Ovary (tissue), 10 donors: ENCODE measurements around the gene PDSS1. TPM values are rescaled to one million over a fixed set of nuclear protein-coding genes. Genes with fewer than 3 reads are reported as not detected.
"Not testable (repeated sequence)": the region's sequence is repeated elsewhere in the genome, so short reads cannot be mapped to it uniquely, and the experiment has no call there.

ENCODE experiments used
- DNase-seq, 5 donors: peaks; one replicate each; pipeline ENCODE4 v3.0.0-alpha.2; 2019 to 2020
- H3K27ac ChIP-seq, 2 donors: fragments of 200-600 bp; one replicate each; pipeline versions ENCODE4 v1.5.1 to v1.8.0; 2019 to 2022
- H3K27me3 ChIP-seq: fragments of 200-600 bp; one replicate; pipeline ENCODE4 v1.8.0; 2022
- H3K36me3 ChIP-seq: fragments of 200-600 bp; sonication (generic); one replicate; pipeline ENCODE4 v1.5.1; 2019
- H3K4me1 ChIP-seq: one replicate; pipeline ENCODE4 v1.8.1; 2013; ENCODE audit warnings: mild to moderate bottlenecking, moderate library complexity; ENCODE audit not compliant: insufficient read depth
- H3K4me3 ChIP-seq: fragments of 200-600 bp; sonication (generic); one replicate; pipeline ENCODE4 v1.5.1; 2017
- H3K9me3 ChIP-seq, 2 donors: fragments of 200-600 bp in 1 of 2; sonication (generic) in 1 of 2; one replicate each; pipeline versions ENCODE4 v1.5.1 to v1.8.1; 2013 to 2019; ENCODE audit warnings: mild to moderate bottlenecking in 1 of 2, moderate library complexity in 1 of 2
- EP300 ChIP-seq: sonication (generic); formaldehyde crosslinking; IDR thresholded peaks from one replicate; pipeline ENCODE4 v1.6.1; 2017; ENCODE audit warnings: antibody characterized with exemption
- POLR2A ChIP-seq: fragments of 450-650 bp; IDR thresholded peaks from one replicate; pipeline ENCODE4 v1.6.1; 2017; ENCODE audit warnings: antibody characterized with exemption, mild to moderate bottlenecking, moderate library complexity
- whole genome bisulfite sequencing, 3 donors: extraction: QIAGEN DNeasy Blood & Tissue Kit in 1 of 3; methylation state at CpG; one replicate each; pipeline versions ENCODE4 v1.1.5 to v1.1.7; 2013 to 2017; 5-methylcytosine and 5-hydroxymethylcytosine counted together
- intact Hi-C, 4 donors: fragments of 100-400 bp; cut with DNase I; formaldehyde crosslinking; loops; one replicate each; pipeline versions ENCODE4 v1.11.0 to v1.15.1; 2022 to 2023
- long read RNA-seq, 3 donors: library from polyadenylated mRNA in 2 of 3; unstranded in 2 of 3; transcript quantifications; one replicate each; pipeline ENCODE4 v2.0.0 and lab custom pipeline, GENCODE V29; 2021 to 2026
- polyA plus RNA-seq, 2 donors: library from polyadenylated mRNA; stranded (reverse); fragments of 200-250 nt in 1 of 2; fragments of 350-450 nt in 1 of 2; fragmentation: Illumina TruSeq in 1 of 2; extraction: RNeasy Lipid Tissue Mini Kit (QIAGEN cat#74804) in 1 of 2; gene quantifications; one replicate each; pipeline ENCODE4 v1.2.3, GENCODE V29; 2013 to 2014
- total RNA-seq, 7 donors: library from RNA; depleted of rRNA in 2 of 7; stranded (reverse); fragments of >200 nt in 2 of 7; fragmentation: NEBNext Ultra II Directional in 3 of 7; extraction: Animal tissue kit (Norgen Biotek cat#: 25700) in 3 of 7; gene quantifications; one replicate each; pipeline versions ENCODE4 v1.1.0 to v1.2.4, GENCODE V29; 2016 to 2023
- TF ChIP-seq, protein P1 (sequence below), 3 donors: fragments of 450-650 bp in 2 of 3; fragments of 200-600 bp in 1 of 3; IDR thresholded peaks; one replicate each; pipeline versions ENCODE4 v1.5.1 to v1.8.0; 2016 to 2022; ENCODE audit warnings: antibody characterized with exemption in 3 of 3, mild to moderate bottlenecking in 1 of 3
- donor health status: DM: no; HTN: no; CAD: no; lungs with moderate emphysema.
- donor health status: DM: no; HTN: no; CAD: no.
- donor health status: Bipolar disorder and iron deficiency.
- donor health status: DM: yes; HTN: yes; CAD: no.
- donor health status: DM: no; HTN: no; CAD: no.
- donor health status: DM: yes; HTN: yes; CAD: no.

PDSS1 gene, protein sequence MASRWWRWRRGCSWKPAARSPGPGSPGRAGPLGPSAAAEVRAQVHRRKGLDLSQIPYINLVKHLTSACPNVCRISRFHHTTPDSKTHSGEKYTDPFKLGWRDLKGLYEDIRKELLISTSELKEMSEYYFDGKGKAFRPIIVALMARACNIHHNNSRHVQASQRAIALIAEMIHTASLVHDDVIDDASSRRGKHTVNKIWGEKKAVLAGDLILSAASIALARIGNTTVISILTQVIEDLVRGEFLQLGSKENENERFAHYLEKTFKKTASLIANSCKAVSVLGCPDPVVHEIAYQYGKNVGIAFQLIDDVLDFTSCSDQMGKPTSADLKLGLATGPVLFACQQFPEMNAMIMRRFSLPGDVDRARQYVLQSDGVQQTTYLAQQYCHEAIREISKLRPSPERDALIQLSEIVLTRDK
- 1 to 10 TPM; 2.7 to 7.1 (median 3.8) TPM for total RNA-seq
- polyA plus RNA-seq: 1 to 10 TPM; 3.9 to 4.5 TPM
- long read RNA-seq, donor 1, partial matches to known transcripts: 0 of 1 reads
- long read RNA-seq, donor 1, other reads (novel, unspliced or antisense): 1 of 1 reads
- long read RNA-seq, donor 2, partial matches to known transcripts: 0 of 3 reads
- long read RNA-seq, donor 2, other reads (novel, unspliced or antisense): 0 of 3 reads
- long read RNA-seq, donor 3, transcript PDSS1-201 (12 exons, 1,626 nt): major isoform, 5 of 7 reads
- long read RNA-seq, donor 3, partial matches to known transcripts: 0 of 7 reads
- long read RNA-seq, donor 3, other reads (novel, unspliced or antisense): 2 of 7 reads

DNA sequence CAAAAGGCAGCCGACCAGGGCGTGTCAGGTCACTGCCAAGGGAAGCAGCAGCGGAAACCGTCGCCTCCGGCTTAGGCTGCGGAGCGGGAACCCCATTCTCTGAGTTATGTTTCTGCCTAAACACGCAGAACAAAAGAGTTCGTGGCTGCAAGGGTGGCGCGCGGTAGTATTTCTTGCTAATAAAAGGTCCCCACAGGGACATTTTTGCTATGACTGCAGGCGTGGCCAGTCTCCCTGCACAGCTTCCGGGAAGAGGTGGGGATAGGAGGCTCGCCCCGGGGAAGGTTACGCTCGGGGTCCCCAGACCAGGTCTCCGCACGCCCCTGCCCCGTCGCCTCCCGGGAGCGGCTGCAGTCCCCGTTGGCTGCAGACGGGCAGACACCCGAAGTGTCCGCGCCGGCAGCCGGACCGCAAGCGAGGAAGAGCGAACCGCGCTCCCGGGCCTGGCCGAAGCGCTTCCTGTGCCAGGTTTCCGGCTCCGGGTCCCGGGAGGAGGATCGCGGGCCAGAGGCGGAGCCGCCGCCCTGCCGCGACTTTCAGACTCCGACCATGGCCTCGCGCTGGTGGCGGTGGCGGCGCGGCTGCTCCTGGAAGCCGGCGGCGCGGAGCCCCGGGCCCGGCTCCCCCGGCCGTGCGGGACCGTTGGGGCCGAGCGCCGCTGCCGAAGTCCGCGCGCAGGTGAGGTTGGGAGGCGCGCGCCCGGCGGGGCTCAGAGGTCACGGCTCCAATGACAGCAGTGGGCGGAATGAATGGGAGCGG is at the start of gene PDSS1:
Gene PDSS1, plus strand, starts transcription at position 539 of the 759 bp plus-strand sequence. Its CDS starts 11 bp downstream, at position 550.
- H3K4me1 ChIP-seq: peaks cover 2% of the 10 kb centered on the region
- H3K27me3 ChIP-seq: no peaks in the 10 kb centered on the region
- H3K36me3 ChIP-seq: no peaks in the 10 kb centered on the region
- WGBS, 3 donors: 0 to 1% (median 0%) methylated on average over 31 to 82 of the region's 82 CpGs
- intact Hi-C loops: no loop called here
- TF ChIP-seq, protein P1, sequence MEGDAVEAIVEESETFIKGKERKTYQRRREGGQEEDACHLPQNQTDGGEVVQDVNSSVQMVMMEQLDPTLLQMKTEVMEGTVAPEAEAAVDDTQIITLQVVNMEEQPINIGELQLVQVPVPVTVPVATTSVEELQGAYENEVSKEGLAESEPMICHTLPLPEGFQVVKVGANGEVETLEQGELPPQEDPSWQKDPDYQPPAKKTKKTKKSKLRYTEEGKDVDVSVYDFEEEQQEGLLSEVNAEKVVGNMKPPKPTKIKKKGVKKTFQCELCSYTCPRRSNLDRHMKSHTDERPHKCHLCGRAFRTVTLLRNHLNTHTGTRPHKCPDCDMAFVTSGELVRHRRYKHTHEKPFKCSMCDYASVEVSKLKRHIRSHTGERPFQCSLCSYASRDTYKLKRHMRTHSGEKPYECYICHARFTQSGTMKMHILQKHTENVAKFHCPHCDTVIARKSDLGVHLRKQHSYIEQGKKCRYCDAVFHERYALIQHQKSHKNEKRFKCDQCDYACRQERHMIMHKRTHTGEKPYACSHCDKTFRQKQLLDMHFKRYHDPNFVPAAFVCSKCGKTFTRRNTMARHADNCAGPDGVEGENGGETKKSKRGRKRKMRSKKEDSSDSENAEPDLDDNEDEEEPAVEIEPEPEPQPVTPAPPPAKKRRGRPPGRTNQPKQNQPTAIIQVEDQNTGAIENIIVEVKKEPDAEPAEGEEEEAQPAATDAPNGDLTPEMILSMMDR (IDR thresholded peaks at IDR 0.05): no peak
- no peak for TF ChIP-seq POLR2A
- TF ChIP-seq EP300: no peak
- H3K4me3 ChIP-seq: peak within 1 kb of the TSS; percentile 95
- H3K9me3 ChIP-seq: no peaks in the 10 kb centered on the region
- peak; percentile 48 to 76 (median 57) for DNase-seq
- H3K27ac ChIP-seq: peak within 1 kb of the TSS in 1 of 2 donors; percentile 60

DNA sequence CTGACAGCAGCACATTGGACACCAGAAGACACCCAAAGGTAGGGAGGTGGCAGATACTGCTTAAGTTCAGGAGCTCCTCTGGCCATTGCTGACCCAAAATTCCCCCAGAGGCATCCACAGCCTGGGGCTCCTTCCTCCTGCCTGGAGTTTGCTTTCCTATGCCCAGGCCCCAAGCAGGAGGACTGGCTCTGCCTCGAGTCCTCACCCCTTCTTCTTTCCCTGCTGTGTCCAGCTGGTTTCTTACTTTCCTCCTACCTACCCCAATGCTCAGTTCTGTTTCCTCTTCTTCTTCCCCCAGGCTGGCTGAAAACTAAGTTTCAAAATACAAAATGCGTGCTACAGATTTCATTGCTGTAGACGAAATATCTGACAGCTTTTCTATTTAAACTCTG is 49.3 kb upstream of the PDSS1 start:
- H3K36me3 ChIP-seq, intact Hi-C loops, DNase-seq, H3K27ac ChIP-seq, H3K4me1 ChIP-seq, H3K27me3 ChIP-seq, H3K9me3 ChIP-seq, H3K4me3 ChIP-seq: not testable (repeated sequence)
- 50 to 74% (median 66%) methylated on average over 3 of the region's 3 CpGs for WGBS, 3 donors

DNA sequence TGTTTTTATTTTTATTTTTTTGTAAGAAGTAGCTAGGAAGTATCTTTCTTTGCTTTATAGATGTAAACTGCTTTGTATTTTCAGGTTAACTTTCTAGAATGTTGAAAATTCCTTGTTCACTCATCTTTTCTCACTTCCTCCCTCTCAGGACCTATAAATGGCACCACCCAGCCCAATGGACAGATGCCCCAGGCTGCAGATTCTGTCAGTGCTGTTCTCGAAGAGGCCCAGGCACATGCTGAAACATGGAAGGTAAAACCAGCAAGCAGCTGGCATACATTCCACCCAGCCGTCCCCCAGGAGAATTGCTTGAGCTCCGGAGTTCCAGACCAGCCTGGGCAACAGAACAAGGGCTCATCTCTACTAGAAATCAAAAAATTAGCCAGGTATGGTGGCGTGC is 47.1 kb upstream of the PDSS1 start:
- no peak for DNase-seq
- Histone ChIP-seq H3K9me3 (no peaks in the 10 kb centered on the region), H3K4me1 (no peaks in the 10 kb centered on the region), H3K27me3 (no peaks in the 10 kb centered on the region), H3K27ac (no peak overlapping the region), H3K4me3 (no peak overlapping the region), H3K36me3 (no peaks in the 10 kb centered on the region)
- intact Hi-C loops: no loop called here
- WGBS, 3 donors: 61 to 70% (median 68%) methylated on average over 4 of the region's 4 CpGs
- TF ChIP-seq EP300: no peak
- no peak for TF ChIP-seq POLR2A
- TF ChIP-seq, protein P1 (IDR thresholded peaks at IDR 0.05): no peak

DNA sequence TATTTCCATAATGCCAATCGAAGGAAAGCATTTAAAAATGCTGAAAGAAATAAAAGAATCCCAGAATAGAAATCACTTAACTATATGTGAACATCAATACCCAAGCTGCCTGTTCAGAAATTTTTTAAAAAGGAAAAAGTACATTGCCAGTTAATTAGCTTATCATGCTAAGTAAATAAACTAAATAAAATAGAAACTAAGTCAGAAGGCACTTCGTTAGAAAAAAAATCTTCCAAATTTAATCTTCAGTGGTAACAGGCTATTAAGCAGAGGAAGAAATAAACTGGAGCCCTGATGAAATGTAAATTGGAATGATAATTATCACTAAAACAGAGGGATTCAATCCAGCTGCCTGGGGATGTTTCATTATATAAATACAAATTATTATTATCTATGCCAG is 46.0 kb upstream of the PDSS1 start:
- H3K36me3 ChIP-seq, H3K4me1 ChIP-seq, DNase-seq, intact Hi-C loops, H3K9me3 ChIP-seq, H3K27ac ChIP-seq, H3K27me3 ChIP-seq, H3K4me3 ChIP-seq: not testable (repeated sequence)
- 27 to 48% (median 31%) methylated on average over 2 of the region's 2 CpGs for WGBS, 3 donors

DNA sequence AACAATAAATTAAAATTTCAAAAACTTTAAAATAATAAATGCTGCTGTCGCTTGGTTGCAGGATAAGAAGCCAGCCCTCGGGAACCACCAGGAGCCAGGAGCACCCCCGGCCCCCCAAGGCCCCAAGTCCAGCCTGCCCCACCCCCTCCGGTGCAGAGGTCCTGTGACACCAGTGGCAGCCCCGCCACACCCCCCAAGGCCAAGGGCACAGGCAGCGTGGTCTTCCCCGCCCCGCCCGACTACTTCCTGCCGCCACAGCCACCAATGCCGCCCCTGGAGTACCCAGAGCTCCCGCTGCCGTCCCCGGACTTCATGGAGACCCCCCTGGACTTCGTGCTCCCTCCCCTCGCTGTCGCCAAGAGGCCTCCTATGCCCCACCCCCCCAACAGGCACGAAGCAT is 44.5 kb upstream of the PDSS1 start:
- intact Hi-C loops: no loop called here
- no peaks in the 10 kb centered on the region for H3K4me1 ChIP-seq
- WGBS, 3 donors: 84 to 92% (median 86%) methylated on average over 12 to 18 of the region's 18 CpGs

More for the DNA sequence above, 44.5 kb upstream of the PDSS1 start:
- no peak overlapping the region for H3K4me3 ChIP-seq
- no peak for DNase-seq
- H3K27me3 ChIP-seq: no peaks in the 10 kb centered on the region
- no peak overlapping the region for H3K27ac ChIP-seq
- no peaks in the 10 kb centered on the region for H3K36me3 ChIP-seq
- TF ChIP-seq, protein P1 (IDR thresholded peaks at IDR 0.05): no peak
- TF ChIP-seq EP300: no peak
- no peak for TF ChIP-seq POLR2A
- no peaks in the 10 kb centered on the region for H3K9me3 ChIP-seq
